ENCODE data around the gene UTY.

UTY gene

GRCh38 chrY:13312966-13313365, 166.9 kb downstream of the UTY start (continued):
- TF ChIP-seq PRDM2 (tag by site-specific recombination; IDR thresholded peaks at IDR 0.05; ENCODE audit: borderline replicate concordance), result no peak
- no peak for TF ChIP-seq ZSCAN16 (tag by site-specific recombination; IDR thresholded peaks at IDR 0.05)
- no peak for TF ChIP-seq ZNF211 (tag by site-specific recombination; IDR thresholded peaks at IDR 0.05; ENCODE audit: low read depth)
- TF ChIP-seq, protein P1, sequence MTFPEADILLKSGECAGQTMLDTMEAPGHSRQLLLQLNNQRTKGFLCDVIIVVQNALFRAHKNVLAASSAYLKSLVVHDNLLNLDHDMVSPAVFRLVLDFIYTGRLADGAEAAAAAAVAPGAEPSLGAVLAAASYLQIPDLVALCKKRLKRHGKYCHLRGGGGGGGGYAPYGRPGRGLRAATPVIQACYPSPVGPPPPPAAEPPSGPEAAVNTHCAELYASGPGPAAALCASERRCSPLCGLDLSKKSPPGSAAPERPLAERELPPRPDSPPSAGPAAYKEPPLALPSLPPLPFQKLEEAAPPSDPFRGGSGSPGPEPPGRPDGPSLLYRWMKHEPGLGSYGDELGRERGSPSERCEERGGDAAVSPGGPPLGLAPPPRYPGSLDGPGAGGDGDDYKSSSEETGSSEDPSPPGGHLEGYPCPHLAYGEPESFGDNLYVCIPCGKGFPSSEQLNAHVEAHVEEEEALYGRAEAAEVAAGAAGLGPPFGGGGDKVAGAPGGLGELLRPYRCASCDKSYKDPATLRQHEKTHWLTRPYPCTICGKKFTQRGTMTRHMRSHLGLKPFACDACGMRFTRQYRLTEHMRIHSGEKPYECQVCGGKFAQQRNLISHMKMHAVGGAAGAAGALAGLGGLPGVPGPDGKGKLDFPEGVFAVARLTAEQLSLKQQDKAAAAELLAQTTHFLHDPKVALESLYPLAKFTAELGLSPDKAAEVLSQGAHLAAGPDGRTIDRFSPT (tag by site-specific recombination; IDR thresholded peaks at IDR 0.05), result no peak
- no peak for TF ChIP-seq PATZ1 (tag by site-specific recombination; IDR thresholded peaks at IDR 0.05)
- TF ChIP-seq, protein P2, sequence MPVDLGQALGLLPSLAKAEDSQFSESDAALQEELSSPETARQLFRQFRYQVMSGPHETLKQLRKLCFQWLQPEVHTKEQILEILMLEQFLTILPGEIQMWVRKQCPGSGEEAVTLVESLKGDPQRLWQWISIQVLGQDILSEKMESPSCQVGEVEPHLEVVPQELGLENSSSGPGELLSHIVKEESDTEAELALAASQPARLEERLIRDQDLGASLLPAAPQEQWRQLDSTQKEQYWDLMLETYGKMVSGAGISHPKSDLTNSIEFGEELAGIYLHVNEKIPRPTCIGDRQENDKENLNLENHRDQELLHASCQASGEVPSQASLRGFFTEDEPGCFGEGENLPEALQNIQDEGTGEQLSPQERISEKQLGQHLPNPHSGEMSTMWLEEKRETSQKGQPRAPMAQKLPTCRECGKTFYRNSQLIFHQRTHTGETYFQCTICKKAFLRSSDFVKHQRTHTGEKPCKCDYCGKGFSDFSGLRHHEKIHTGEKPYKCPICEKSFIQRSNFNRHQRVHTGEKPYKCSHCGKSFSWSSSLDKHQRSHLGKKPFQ (tag by site-specific recombination; IDR thresholded peaks at IDR 0.05), result no peak
- no peak for TF ChIP-seq ZNF221 (tag by site-specific recombination; IDR thresholded peaks at IDR 0.05; ENCODE audit: borderline replicate concordance)
- no peak for TF ChIP-seq ZNF16 (tag by site-specific recombination; IDR thresholded peaks at IDR 0.05; ENCODE audit: low read depth)
- no peak for TF ChIP-seq ZNF214 (tag by site-specific recombination; IDR thresholded peaks at IDR 0.05; ENCODE audit: borderline replicate concordance)
- no peak for TF ChIP-seq ZNF426 (tag by site-specific recombination; IDR thresholded peaks at IDR 0.05)
- no peak for TF ChIP-seq ZNF629 (tag by site-specific recombination; IDR thresholded peaks at IDR 0.05)
- no peak for TF ChIP-seq FEZF1 (tag by site-specific recombination; IDR thresholded peaks at IDR 0.05)
- no peak for TF ChIP-seq ZNF600 (tag by site-specific recombination; IDR thresholded peaks at IDR 0.05)
- TF ChIP-seq ZNF544 (tag by site-specific recombination; IDR thresholded peaks at IDR 0.05), result no peak

DNA sequence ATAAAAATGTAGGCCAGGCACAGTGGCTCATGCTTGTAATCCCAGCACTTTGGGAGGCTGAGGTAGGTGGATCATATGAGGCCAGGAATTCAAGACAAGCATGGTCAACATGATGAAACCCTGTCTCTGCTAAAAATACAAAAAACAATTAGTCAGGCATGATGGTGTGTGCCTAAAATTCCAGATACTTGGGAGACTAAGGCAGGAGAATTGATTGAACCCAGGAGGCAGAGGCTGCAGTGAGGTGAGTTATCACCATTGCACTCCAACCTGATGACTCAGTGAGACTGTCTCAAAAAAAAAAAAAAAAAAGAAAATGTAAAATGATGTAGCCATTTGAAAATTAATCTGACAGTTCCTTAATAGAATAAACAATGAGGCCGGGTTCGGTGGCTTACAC, 171.9 kb downstream of the UTY start:
- Histone ChIP-seq H3K36me3 (ENCODE audit: control insufficient read depth in 2 of 2, insufficient read depth in 1 of 2, low read length in 2 of 2) (no peaks in the 10 kb centered on the region), H3K4me3 (ENCODE audit: low read depth, low read length) (no peak overlapping the region), H3K27ac (ENCODE audit: extremely low read depth, low read depth, low read length) (no peak overlapping the region), H3K4me1 (ENCODE audit: control insufficient read depth, insufficient read depth, low read length) (no peaks in the 10 kb centered on the region), H3K9me3 (ENCODE audit: control insufficient read depth, insufficient read depth, low read depth, low read length) (no peaks in the 10 kb centered on the region)
- ChIA-PET POLR2A (no interaction called here), CTCF (no interaction called here)
- TF ChIP-seq ZNF654 (tag by site-specific recombination; IDR thresholded peaks at IDR 0.05; ENCODE audit: low read depth) (no peak), GLI4 (tag by site-specific recombination; IDR thresholded peaks at IDR 0.05) (no peak), ZNF555 (tag by site-specific recombination; conservative IDR thresholded peaks at IDR 0.05) (no peak), ZBTB8A (tag by site-specific recombination; IDR thresholded peaks at IDR 0.05) (no peak), ZNF223 (tag by site-specific recombination; IDR thresholded peaks at IDR 0.05) (no peak), ZNF311 (tag by site-specific recombination; IDR thresholded peaks at IDR 0.05; ENCODE audit: borderline replicate concordance) (no peak), KLF9 (tag by site-specific recombination; IDR thresholded peaks at IDR 0.05; ENCODE audit: low read depth) (no peak), ZNF561 (tag by site-specific recombination; IDR thresholded peaks at IDR 0.05; ENCODE audit: borderline replicate concordance) (no peak), ZNF629 (tag by site-specific recombination; IDR thresholded peaks at IDR 0.05) (no peak), KLF17 (tag by site-specific recombination; IDR thresholded peaks at IDR 0.05) (no peak), ZNF221 (tag by site-specific recombination; IDR thresholded peaks at IDR 0.05; ENCODE audit: borderline replicate concordance) (no peak), OVOL3 (tag by site-specific recombination; IDR thresholded peaks at IDR 0.05) (no peak), ZNF341 (tag by site-specific recombination; IDR thresholded peaks at IDR 0.05; ENCODE audit: low read depth) (no peak)
